RPMI7951 (cell line): ENCODE measurements around the gene AKAP17A. TPM values are rescaled to one million over a fixed set of nuclear protein-coding genes. Genes with fewer than 3 reads are reported as not detected.
"Not testable (repeated sequence)": the region's sequence is repeated elsewhere in the genome, so short reads cannot be mapped to it uniquely, and the experiment has no call there.

Source experiments
- DNase-seq: peaks from one replicate; pipeline ENCODE4 v3.0.0-alpha.2; 2012; ENCODE audit warnings: low read depth
- total RNA-seq: library from RNA; depleted of rRNA; stranded (reverse); fragments of >200 nt; shearing (Covaris generic); gene quantifications from 2 replicates; pipeline ENCODE4 v1.2.3, GENCODE V29; 2014; rRNA removed

The AKAP17A gene
- total RNA-seq, 1 experiment from 2014 or later, result 8.7 TPM

DNA sequence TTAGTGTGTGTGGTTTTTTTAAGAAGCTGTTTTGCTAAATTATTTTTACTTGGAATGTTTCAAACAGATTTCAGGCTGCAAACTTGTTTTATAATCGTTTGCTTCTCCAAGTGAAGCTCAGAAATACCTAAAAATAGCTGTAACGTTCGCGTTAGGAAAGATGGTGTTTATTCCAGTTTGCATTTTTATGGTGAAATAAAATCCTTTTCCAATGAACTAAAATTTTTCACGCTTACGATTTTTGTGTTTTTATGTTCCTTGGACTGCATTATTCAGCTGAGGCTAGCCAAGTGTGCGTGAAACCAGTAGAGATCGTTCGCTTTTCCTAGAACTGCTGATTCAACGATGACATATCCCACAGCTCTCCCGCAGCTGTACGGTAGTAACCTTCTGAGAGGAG is 10.9 kb downstream of the AKAP17A start:
- no peak for DNase-seq

DNA sequence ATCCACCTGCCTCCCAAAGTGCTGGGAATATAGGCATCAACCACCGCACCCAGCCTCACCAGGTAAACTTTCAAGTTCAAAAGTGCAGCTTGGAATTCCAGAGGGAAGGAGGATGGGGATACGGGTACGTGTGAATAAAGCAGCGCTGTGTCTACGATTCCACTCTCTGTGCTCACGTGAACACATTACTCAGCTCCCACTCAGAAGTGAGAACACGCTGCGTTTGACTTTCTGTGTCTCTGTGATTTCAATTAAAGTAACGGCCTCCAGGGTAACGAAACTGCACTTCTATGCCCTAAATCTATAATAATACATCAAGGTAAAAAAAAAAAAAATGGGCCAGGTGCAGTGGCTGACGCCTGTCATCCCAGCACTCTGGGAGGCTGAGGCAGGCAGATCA is 15.1 kb downstream of the AKAP17A start:
- DNase-seq, result no peak

DNA sequence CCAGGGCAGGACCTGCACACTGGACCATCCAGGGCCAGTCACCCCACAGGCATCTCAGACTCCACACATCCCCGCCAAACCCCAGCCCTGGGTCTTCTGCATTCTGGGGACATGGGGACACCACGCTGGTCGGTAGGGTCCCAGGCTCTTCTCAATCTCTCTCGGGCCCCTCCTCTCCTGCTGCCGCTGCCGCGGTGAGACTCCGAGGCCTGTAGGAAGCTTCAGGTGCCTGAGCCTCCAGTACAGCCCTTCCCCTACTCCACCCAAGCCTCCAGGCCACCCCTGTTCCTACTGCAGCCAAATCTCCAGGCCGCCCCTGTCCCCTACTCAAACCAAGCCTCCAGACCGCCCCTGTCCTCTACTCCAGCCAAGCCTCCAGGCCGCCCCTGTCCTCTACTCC is 17.9 kb downstream of the AKAP17A start:
- no peak for DNase-seq

DNA sequence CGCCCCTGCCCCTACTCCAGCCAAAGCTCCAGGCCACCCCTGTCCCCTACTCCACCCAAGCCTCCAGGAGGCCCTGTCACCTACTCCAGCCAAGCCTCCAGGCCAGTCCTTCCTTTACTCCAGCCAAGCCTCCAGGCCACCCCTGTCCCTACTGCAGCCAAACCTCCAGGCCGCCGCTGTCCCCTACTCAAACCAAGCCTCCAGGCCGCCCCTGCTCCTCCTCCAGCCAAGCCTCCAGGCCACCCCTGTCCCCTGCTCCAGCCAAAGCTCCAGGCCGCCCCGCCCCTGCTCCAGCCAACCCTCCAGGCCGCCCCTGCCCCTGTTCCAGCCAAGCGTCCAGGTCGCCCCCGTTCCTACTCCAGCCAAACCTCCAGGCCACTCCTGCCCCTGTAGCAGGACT is 18.4 kb downstream of the AKAP17A start:
- DNase-seq, result no peak

DNA sequence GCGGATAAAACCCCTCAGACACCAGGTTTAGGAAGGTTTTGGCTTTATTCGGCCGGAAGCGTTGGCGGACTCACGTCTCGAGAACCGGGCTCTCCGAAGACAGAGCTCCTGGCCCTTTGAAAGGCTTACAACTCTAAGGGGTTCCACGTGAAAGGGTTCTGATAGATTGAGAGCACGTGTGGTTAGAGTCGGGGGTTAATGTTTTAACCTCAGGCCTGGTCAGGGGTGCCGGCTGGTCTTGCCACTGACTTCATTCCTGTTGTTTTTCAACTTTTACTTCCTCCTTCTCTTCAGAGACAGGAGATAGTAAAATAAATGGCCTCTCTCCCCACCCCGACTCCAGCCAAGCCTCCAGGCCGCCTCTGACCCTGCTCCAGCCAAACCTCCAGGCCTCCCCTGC is 18.8 kb downstream of the AKAP17A start:
- DNase-seq, result no peak

DNA sequence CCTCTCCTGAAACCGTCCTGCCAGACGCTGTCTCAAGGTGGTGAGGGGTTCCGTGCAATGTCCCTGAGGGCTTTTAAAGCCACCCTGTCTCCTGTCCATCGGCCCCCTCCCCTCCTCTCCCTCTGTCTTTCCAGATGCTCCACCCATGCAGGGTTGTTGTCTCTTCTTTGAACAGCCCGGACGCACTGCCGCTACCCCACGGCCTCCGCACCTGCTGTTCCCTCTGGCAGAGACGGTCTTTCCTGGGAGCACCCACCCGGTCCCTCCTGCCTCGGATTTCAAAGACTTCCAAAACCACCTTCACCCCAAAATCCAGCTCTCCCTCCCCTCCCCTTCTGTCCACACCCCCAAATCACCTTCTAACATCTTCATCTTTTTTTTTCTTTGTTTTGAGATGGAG is 19.3 kb downstream of the AKAP17A start:
- DNase-seq, result no peak

DNA sequence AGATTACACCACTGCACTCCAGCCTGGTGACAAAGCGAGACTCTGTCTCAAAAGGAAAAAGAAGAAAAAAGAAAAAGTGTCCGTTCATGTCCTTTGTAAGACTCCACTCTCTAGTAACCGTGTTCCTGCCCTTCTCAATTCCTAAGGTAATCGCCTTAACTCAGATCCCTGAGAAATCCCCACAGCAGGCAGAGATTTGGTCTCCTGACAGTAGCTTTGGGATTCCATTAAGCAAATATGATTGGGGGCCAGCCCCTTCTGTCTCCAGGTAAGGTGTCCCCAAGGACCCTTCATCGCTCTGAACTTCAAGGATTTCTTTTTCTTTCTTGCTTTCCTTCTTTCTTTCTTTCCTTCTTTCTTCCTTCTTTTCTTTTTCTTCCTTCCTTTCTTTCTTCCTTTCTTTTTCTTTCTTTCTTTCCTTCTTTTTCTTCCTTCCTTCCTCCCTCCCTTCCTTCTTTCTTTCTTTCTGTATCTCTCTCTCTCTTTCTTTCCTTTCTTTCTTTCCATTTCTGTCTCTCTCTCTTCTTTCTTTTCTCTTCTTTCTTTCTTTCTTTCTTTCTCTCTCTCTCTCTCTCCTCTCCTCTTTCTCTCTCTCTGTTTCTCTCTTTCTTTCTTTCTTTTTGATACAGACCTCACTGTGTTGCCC is 21.4 kb downstream of the AKAP17A start:
- no peak for DNase-seq

DNA sequence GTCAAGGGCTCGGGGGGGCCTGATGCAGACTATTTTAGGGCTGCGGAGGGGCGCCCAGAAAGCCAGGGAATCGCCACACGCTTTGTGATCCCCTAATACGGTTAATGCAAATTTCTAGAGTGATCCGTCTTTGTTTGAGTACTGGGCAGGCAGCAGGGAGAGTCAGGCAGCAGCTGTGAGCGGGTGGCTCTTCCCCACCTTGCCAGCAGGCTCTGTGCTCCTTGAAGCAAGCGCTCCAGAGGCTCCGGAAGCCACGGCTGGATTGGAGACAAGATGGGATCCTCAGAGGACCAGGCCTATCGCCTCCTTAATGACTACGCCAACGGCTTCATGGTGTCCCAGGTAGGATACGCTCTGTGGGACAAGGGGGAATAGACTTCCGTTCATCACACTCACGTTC is 23.5 kb downstream of the AKAP17A start, which contains the start of gene ASMT:
Gene ASMT, plus strand, starts transcription at position 133 of the 400 bp plus-strand sequence. Its CDS starts 141 bp downstream, at position 274.
- no peak for DNase-seq

DNA sequence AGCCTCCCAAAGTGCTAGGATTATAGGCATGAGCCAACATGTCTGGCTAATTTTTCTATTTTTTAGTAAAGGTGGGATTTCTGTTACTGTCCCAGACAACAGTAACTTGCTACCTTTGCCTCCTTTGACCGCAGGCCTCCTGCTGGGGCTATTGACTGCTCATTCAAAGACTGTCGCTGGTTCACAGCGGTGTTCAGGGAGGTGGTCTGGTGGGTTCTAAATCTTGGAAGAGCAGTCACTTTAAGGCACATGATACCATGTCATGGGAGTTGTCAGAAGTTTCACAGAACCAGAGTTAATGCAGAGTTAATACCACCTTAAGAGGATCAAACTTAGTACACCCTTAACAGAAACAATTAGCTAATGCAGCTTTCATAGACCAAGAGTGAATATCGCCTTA is 27.3 kb downstream of the AKAP17A start:
- DNase-seq, result peak; percentile 2

DNA sequence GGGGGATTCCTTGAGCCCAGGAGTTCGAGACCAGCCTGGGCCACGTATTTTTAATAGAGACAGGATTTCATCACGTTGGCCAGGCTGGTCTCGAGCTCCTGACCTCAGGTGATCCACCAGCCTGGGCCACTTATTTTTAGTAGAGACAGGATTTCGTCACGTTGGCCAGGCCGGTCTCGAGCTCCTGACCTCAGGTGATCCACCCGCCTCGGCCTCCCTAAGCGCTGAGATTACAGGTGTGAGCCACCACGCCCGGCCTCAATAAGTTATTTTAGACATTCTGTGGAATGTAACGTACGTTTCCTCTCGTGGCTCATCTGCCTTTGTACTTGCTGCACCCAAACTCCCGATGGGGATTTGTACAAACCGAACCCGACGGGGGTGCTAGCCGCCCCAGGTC is 32.3 kb downstream of the AKAP17A start:
- no peak for DNase-seq

DNA sequence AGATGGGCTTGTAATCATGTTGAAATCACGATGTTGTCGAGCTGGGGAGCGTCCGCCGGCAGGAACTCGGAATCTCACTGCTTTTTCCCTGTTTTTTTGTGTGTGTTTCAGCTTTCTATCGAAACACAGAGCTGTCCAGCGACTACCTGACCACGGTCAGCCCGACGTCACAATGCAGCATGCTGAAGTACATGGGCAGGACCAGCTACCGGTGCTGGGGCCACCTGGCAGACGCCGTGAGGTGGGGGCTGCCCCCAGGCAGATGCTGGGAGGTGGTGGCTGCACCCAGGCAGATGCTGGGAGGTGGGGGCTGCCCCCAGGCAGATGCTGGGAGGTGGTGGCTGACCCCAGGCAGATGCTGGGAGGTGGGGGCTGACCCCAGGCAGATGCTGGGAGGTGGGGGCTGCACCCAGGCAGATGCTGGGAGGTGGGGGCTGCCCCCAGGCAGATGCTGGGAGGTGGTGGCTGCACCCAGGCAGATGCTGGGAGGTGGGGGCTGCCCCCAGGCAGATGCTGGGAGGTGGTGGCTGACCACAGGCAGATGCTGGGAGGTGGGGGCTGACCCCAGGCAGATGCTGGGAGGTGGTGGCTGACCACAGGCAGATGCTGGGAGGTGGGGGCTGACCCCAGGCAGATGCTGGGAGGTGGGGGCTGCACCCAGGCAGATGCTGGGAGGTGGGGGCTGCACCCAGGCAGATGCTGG is 32.9 kb downstream of the AKAP17A start:
- not testable (repeated sequence) for DNase-seq

DNA sequence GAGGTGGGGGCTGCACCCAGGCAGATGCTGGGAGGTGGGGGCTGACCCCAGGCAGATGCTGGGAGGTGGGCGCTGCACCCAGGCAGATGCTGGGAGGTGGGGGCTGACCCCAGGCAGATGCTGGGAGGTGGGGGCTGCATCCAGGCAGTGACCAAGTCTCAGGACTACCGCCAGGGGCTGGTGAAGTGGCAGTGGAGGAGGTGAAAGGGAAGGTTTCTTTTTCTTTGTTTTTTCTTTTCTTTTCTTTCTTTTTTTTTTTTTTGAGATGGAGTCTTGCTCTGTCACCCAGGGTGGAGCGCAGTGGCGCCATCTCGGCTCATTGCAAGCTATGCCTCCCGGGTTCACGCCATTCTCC is 33.4 kb downstream of the AKAP17A start:
- not testable (repeated sequence) for DNase-seq

DNA sequence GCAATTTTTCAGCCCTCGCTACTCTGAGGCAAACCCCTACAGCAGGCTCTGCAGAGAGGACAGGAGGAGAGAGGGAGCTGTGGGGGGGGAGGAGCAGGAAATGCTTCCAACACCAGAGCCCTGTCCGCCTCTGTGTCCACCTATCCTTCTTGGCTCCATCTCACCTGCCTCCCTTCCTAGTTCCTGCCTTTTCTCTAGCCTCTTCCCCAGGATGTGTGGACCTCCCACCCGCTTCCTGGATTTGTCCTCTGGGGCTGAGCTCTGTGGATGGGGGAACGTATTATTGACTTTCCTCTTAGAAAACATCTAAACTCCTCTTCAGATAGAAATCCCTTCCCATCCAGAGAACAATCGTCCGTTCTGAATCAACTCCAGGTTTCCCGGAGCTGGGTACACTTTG is 37.8 kb downstream of the AKAP17A start:
- no peak for DNase-seq

DNA sequence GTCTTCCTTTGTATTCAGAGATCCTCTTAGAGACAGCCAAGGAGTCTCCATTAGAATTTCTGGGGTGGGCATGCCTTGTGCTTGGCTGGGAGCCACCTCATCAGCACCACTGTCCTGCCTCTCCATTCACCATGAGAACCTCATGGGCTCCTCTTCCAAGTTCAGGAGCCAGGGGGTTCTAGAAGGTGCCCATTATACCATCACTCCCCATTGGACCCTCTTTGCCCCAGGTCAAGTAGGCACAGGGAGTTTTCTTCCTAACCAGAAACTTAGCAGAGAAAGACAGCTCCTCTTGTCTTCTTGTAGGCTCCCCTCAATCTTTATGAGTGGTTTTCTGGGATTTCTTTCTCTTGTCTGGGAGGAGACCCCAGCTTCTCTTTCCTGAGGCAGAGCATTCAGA is 54.6 kb downstream of the AKAP17A start:
- no peak for DNase-seq

DNA sequence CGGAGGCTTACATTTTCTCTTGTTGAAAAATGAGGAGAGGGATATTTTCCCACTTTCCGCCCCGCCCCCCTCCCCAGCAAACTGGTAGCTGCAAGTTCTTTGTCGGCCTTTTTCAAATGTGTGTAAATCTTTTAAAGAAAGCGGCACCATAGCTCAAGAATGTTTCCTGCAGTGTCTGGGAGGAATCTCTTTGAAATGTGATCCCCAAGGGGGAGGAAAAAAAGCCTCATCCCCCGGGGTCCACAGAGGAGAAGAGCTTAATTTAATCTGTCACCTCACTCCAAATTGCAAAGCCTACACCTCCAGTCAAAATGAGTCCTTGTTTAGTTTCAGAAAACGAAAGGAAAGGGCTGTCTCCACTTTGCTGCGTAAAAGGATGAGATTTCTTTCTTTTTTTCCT is 58.2 kb downstream of the AKAP17A start:
- DNase-seq, result no peak

Other genes starting within 250 kb of the AKAP17A start
- gene SLC25A6, start 199.5 kb upstream of the AKAP17A start, total RNA-seq, result 89.4 and 116 TPM in 2 replicates
- 4.8 and 5.6 TPM in 2 replicates for gene ASMTL, start 138.7 kb upstream of the AKAP17A start, total RNA-seq
- 0.20 TPM in 1 of 2 replicates, not detected in the other for gene P2RY8, start 54.4 kb upstream of the AKAP17A start, total RNA-seq
- not detected in 2 replicates for gene ASMT, start 23.5 kb downstream of the AKAP17A start, total RNA-seq